OCI-LY1 (cell line): ENCODE results near the gene GRHPR.

Experiments used
- CTCF ChIP-seq: fragments of 200-600 bp; sonication (generic), shearing (Covaris generic); IDR thresholded peaks from 2 replicates; pipeline ENCODE4 v1.5.1; 2017; ENCODE audit warnings: mild to moderate bottlenecking, antibody characterized with exemption, low read length, moderate library complexity, mixed read lengths
- EZH2 ChIP-seq: fragments of 200-600 bp; sonication (generic), shearing (Covaris generic); IDR thresholded peaks from 2 replicates; pipeline ENCODE4 v1.8.0; 2017; ENCODE audit warnings: borderline replicate concordance, mixed run types, mild to moderate bottlenecking, antibody characterized with exemption, low read length, moderate library complexity, mixed read lengths

- no peak for TF ChIP-seq CTCF
- TF ChIP-seq EZH2, result no peak
These were observed 20.1 kb downstream of the GRHPR start for GRCh38 chr9:37442556-37442955.
